Right atrium auricular region (tissue), 2 donors: ENCODE results near the gene CCDC157. TPM values are rescaled to one million over a fixed set of nuclear protein-coding genes. Genes with fewer than 3 reads are reported as not detected.

ENCODE experiments used
- DNase-seq: peaks from one replicate; pipeline ENCODE4 v3.0.0-alpha.2; 2019; ENCODE audit warnings: low spot score
- H3K27ac ChIP-seq, 2 donors: fragments of 200-600 bp; sonication (generic); 1 replicate in 1 of 2; 2 replicates in 1 of 2; pipeline ENCODE4 v1.5.1; 2016 to 2019
- H3K27me3 ChIP-seq, 2 donors: fragments of 200-600 bp; sonication (generic); one replicate each; pipeline versions ENCODE4 v1.5.1 to v1.6.0; 2017 to 2019
- H3K36me3 ChIP-seq: fragments of 200-600 bp; sonication (generic); one replicate; pipeline ENCODE4 v1.5.1; 2016
- H3K4me1 ChIP-seq, 2 donors: fragments of 200-600 bp; sonication (generic); one replicate each; pipeline versions ENCODE4 v1.5.1 to v1.6.0; 2017 to 2019
- H3K4me3 ChIP-seq, 2 donors: fragments of 200-600 bp; sonication (generic); 1 replicate in 1 of 2; 2 replicates in 1 of 2; pipeline ENCODE4 v1.5.1; 2017 to 2019; ENCODE audit warnings: mild to moderate bottlenecking in 1 of 2, moderate library complexity in 1 of 2
- H3K9me3 ChIP-seq, 2 donors: fragments of 200-600 bp; sonication (generic); one replicate each; pipeline ENCODE4 v1.5.1; 2019
- total RNA-seq, 2 donors: library from RNA; depleted of rRNA; stranded (reverse); fragments of >200 nt; gene quantifications; one replicate each; pipeline ENCODE4 v1.1.0, GENCODE V29; 2016
- TF ChIP-seq, protein P1 (sequence below), 2 donors: fragments of 200-600 bp; sonication (generic); IDR thresholded peaks; one replicate each; pipeline ENCODE4 v1.5.1; 2019; ENCODE audit warnings: antibody characterized with exemption in 2 of 2

The CCDC157 gene
- total RNA-seq, 2 donors from 2014 or later, result 0.26 to 0.55 TPM

DNA sequence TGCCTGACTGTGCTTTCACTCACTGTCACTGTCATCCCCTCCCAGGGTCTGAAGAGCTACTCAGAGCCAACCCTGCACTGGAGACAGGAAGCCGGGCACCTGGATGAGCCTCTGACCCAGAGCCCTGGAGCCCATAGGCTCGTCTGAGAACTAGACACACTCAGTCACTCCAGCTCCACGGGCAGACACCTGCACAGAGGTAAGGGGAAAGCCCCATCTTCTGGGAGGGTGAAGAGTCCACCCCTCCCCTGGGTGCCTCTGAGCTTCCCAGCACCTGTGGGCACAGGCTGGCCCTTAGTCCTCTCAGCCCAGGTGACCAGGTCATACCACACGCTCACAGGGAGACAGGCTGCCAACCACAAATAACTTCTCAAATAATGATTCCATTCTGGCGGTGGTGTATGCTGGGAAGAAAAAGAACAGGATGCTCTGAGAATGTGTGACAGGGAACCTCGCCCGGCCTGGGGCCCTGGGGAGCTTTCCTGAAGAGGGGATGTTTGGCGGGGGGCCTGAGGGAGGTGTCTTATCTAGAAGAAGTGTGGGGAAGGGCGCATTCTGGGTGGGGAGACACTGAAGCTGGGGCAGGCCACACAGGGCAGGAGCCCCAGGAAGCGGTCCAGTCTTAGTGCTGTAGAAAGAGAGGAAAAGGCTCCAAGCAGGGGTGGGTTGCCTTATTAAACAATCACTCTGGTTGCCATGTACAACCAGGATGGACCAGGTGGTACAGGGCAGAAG is 5.3 kb downstream of the CCDC157 start:
- H3K9me3 ChIP-seq, result no peaks in the 10 kb centered on the region
- TF ChIP-seq, protein P1, sequence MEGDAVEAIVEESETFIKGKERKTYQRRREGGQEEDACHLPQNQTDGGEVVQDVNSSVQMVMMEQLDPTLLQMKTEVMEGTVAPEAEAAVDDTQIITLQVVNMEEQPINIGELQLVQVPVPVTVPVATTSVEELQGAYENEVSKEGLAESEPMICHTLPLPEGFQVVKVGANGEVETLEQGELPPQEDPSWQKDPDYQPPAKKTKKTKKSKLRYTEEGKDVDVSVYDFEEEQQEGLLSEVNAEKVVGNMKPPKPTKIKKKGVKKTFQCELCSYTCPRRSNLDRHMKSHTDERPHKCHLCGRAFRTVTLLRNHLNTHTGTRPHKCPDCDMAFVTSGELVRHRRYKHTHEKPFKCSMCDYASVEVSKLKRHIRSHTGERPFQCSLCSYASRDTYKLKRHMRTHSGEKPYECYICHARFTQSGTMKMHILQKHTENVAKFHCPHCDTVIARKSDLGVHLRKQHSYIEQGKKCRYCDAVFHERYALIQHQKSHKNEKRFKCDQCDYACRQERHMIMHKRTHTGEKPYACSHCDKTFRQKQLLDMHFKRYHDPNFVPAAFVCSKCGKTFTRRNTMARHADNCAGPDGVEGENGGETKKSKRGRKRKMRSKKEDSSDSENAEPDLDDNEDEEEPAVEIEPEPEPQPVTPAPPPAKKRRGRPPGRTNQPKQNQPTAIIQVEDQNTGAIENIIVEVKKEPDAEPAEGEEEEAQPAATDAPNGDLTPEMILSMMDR (IDR thresholded peaks at IDR 0.05), result no peak
- H3K36me3 ChIP-seq, result no peaks in the 10 kb centered on the region
- H3K27ac ChIP-seq, result no peak overlapping the region
- no peak overlapping the region for H3K4me3 ChIP-seq
- DNase-seq, result no peak
- H3K4me1 ChIP-seq, result no peaks in the 10 kb centered on the region
- H3K27me3 ChIP-seq, result no peaks in the 10 kb centered on the region

DNA sequence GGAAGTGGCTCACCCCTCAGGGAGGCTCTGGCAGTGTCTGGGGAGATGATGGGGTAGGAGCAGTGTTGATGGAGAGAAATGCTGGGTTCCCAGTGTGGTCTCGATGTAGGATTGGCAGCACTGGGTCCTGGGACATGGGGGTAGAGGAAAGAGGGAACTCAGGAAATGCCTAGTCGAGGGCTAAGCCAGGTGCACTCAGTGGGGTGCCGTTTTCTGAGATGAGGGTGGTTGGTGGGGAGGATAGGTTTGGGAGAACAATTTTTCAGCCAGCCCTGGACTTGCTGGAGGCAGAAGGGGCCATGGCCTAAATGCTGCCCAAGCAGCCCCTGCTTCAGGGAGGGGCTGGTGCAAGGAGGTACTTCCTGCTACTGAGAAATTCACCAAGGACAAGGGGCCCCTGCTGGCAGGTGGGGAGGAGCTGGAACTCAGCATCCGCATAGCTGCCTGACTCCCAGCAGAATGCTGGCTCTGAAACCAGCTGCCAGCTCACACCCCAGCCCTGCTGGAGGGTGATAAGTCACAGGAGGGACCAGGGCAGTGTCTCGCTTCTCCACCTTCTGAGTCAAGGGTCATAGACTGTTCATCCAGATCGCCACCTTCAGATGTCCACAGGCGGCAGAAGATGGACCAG is 6.0 kb downstream of the CCDC157 start:
- no peaks in the 10 kb centered on the region for H3K36me3 ChIP-seq
- no peaks in the 10 kb centered on the region for H3K4me1 ChIP-seq
- no peak overlapping the region for H3K27ac ChIP-seq
- no peak overlapping the region for H3K4me3 ChIP-seq
- no peak for DNase-seq
- TF ChIP-seq, protein P1 (IDR thresholded peaks at IDR 0.05), result no peak
- no peaks in the 10 kb centered on the region for H3K27me3 ChIP-seq
- H3K9me3 ChIP-seq, result no peaks in the 10 kb centered on the region

DNA sequence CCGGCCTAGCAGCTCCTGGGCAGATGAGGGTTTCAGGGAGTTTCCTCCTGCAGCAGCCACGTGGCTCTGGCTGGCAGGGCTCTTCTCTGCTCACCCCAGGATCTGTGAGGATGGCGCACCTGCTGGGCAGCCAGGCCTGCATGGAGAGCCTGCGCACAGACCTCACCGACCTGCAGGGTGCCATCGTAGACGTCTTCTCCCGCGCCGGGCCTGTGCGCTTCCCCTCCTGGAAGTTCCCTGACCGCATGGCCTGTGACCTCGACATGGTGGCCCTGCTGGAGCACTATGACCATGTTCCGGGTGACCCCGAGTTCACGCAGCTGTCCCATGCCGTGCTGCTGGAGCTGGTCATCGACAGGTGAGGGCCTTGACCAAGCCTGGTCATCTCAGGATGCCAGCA is 9.1 kb downstream of the CCDC157 start:
- H3K9me3 ChIP-seq, result no peaks in the 10 kb centered on the region
- H3K27ac ChIP-seq, result no peak overlapping the region
- H3K27me3 ChIP-seq, result no peaks in the 10 kb centered on the region
- DNase-seq, result no peak
- no peaks in the 10 kb centered on the region for H3K4me1 ChIP-seq
- H3K36me3 ChIP-seq, result no peaks in the 10 kb centered on the region
- TF ChIP-seq, protein P1 (IDR thresholded peaks at IDR 0.05), result no peak
- no peak overlapping the region for H3K4me3 ChIP-seq

DNA sequence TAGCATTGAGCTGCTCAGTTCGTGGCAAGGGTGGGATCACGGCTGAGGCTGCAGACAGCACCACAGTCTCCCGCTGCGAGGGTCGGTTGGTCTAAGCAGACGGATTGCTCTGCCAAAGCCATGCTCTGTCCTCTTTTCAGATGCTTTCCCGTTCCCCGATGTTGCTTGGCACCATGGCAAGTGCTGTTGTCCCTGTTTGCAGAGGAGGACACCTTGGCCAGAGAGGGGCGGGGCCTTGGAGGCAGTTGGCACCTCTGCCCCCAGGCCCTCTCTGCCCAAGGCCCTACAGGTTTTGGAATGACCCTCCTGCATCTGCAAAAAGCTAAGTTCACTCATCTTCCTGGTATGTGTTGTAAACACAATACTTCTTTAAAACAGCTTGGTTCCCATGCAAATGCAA is 11.6 kb downstream of the CCDC157 start:
- Histone ChIP-seq H3K27ac (no peak overlapping the region), H3K27me3 (no peaks in the 10 kb centered on the region), H3K36me3 (no peaks in the 10 kb centered on the region), H3K4me3 (no peak overlapping the region), H3K9me3 (no peaks in the 10 kb centered on the region), H3K4me1 (no peaks in the 10 kb centered on the region)
- TF ChIP-seq, protein P1 (IDR thresholded peaks at IDR 0.05), result no peak
- DNase-seq, result no peak

DNA sequence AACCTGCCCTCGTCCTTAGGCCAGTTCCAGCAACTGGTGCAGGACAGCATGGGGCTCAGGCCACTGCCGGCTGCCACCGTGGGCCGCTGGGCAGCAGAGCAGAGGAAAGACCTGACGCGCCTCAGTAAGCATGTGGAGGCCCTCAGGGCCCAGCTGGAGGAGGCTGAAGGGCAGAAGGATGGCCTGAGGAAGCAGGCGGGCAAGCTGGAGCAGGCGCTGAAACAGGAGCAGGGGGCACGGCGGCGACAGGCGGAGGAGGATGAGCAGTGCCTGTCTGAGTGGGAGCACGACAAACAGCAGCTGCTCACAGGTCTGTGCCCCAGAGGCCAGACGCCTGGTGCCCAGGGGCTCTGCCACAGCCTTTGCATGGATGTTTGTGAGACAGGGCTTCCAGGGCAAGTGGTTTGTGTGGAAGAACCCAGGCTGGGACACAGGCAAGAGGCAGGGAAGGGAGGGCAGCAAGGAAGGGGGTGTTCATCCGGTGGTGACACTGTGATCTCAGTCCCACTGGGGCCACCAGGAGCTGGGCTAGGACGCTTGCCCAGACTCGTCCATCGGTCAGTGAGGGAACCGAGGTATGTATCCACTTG is 13.9 kb downstream of the CCDC157 start:
- Histone ChIP-seq H3K27ac (no peak overlapping the region), H3K4me3 (no peak overlapping the region), H3K36me3 (no peaks in the 10 kb centered on the region), H3K4me1 (peaks cover 0 to 7% of the 10 kb centered on the region in 2 donors), H3K9me3 (no peaks in the 10 kb centered on the region), H3K27me3 (no peaks in the 10 kb centered on the region)
- DNase-seq, result no peak
- TF ChIP-seq, protein P1 (IDR thresholded peaks at IDR 0.05), result no peak
